ENCODE data around the gene SPON1. TPM values are rescaled to one million over a fixed set of nuclear protein-coding genes. Genes with fewer than 3 reads are reported as not detected.

Gene SPON1
- total and polyA plus RNA-seq, 4 donors: 0.72 to 4.9 (median 1.2) TPM

DNA sequence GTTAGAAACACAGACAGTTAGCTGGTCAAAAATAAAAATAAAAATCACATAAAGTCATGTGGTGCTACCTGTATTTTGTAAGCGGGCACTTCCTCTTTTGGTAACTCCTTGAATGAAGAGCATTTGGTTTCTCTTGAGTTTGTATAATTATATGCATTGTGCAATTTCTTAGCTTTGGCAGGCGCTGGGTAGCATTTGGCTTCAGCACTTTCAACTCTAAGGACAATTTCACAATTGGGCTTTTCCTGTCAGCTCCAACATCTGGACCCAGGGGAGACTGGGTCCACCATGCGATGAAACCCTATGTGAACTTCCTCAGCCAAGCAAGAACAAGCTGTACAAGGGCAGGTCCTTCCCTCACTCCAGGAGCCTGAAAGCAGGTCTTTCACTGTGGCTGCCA is 227.4 kb downstream of the SPON1 start:
- no peaks in the 10 kb centered on the region for H3K27me3 ChIP-seq (ENCODE audit: control insufficient read depth in 4 of 4, insufficient read depth in 4 of 4, low read length in 3 of 4)
- H3K4me1 ChIP-seq (ENCODE audit: control insufficient read depth in 4 of 4, insufficient read depth in 4 of 4, low read length in 3 of 4): peaks cover 0 to 12% (median 7%) of the 10 kb centered on the region in 4 donors
- TF ChIP-seq, protein P1, sequence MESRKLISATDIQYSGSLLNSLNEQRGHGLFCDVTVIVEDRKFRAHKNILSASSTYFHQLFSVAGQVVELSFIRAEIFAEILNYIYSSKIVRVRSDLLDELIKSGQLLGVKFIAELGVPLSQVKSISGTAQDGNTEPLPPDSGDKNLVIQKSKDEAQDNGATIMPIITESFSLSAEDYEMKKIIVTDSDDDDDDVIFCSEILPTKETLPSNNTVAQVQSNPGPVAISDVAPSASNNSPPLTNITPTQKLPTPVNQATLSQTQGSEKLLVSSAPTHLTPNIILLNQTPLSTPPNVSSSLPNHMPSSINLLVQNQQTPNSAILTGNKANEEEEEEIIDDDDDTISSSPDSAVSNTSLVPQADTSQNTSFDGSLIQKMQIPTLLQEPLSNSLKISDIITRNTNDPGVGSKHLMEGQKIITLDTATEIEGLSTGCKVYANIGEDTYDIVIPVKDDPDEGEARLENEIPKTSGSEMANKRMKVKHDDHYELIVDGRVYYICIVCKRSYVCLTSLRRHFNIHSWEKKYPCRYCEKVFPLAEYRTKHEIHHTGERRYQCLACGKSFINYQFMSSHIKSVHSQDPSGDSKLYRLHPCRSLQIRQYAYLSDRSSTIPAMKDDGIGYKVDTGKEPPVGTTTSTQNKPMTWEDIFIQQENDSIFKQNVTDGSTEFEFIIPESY (IDR thresholded peaks at IDR 0.05): peak; percentile 53
- no peak for TF ChIP-seq FOXA2 (IDR thresholded peaks at IDR 0.05)
- TF ChIP-seq, protein P2, sequence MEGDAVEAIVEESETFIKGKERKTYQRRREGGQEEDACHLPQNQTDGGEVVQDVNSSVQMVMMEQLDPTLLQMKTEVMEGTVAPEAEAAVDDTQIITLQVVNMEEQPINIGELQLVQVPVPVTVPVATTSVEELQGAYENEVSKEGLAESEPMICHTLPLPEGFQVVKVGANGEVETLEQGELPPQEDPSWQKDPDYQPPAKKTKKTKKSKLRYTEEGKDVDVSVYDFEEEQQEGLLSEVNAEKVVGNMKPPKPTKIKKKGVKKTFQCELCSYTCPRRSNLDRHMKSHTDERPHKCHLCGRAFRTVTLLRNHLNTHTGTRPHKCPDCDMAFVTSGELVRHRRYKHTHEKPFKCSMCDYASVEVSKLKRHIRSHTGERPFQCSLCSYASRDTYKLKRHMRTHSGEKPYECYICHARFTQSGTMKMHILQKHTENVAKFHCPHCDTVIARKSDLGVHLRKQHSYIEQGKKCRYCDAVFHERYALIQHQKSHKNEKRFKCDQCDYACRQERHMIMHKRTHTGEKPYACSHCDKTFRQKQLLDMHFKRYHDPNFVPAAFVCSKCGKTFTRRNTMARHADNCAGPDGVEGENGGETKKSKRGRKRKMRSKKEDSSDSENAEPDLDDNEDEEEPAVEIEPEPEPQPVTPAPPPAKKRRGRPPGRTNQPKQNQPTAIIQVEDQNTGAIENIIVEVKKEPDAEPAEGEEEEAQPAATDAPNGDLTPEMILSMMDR (IDR thresholded peaks at IDR 0.05; ENCODE audit: low read depth, low read length, missing input control): no peak
- TF ChIP-seq, protein P3, sequence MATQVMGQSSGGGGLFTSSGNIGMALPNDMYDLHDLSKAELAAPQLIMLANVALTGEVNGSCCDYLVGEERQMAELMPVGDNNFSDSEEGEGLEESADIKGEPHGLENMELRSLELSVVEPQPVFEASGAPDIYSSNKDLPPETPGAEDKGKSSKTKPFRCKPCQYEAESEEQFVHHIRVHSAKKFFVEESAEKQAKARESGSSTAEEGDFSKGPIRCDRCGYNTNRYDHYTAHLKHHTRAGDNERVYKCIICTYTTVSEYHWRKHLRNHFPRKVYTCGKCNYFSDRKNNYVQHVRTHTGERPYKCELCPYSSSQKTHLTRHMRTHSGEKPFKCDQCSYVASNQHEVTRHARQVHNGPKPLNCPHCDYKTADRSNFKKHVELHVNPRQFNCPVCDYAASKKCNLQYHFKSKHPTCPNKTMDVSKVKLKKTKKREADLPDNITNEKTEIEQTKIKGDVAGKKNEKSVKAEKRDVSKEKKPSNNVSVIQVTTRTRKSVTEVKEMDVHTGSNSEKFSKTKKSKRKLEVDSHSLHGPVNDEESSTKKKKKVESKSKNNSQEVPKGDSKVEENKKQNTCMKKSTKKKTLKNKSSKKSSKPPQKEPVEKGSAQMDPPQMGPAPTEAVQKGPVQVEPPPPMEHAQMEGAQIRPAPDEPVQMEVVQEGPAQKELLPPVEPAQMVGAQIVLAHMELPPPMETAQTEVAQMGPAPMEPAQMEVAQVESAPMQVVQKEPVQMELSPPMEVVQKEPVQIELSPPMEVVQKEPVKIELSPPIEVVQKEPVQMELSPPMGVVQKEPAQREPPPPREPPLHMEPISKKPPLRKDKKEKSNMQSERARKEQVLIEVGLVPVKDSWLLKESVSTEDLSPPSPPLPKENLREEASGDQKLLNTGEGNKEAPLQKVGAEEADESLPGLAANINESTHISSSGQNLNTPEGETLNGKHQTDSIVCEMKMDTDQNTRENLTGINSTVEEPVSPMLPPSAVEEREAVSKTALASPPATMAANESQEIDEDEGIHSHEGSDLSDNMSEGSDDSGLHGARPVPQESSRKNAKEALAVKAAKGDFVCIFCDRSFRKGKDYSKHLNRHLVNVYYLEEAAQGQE (IDR thresholded peaks at IDR 0.05): peak; percentile 32
- peak; percentile 66 to 80 for TF ChIP-seq JUND (IDR thresholded peaks at IDR 0.05)
- TF ChIP-seq TAF1 (conservative IDR thresholded peaks at IDR 0.05): no peak
- TF ChIP-seq RAD21 (IDR thresholded peaks at IDR 0.05): peak; percentile 10 to 26
- peak; percentile 90 to 95 for TF ChIP-seq HNF4A (conservative IDR thresholded peaks at IDR 0.05)
- TF ChIP-seq NR2F2 (IDR thresholded peaks at IDR 0.05): peak; percentile 26
- TF ChIP-seq, protein P4, sequence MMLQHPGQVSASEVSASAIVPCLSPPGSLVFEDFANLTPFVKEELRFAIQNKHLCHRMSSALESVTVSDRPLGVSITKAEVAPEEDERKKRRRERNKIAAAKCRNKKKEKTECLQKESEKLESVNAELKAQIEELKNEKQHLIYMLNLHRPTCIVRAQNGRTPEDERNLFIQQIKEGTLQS (IDR thresholded peaks at IDR 0.05): no peak
- peak in 1 of 2 donors; percentile 50 for TF ChIP-seq GABPA (IDR thresholded peaks at IDR 0.05 in 1 of 2, conservative IDR thresholded peaks at IDR 0.05 in 1 of 2)
- TF ChIP-seq EGR1 (IDR thresholded peaks at IDR 0.05; ENCODE audit: low read depth in 2 of 2): peak in 1 of 2 donors; percentile 22
- TF ChIP-seq RXRA (IDR thresholded peaks at IDR 0.05): peak; percentile 84 to 86
- TF ChIP-seq YY1 (IDR thresholded peaks at IDR 0.05): peak; percentile 67
- TF ChIP-seq, protein P5, sequence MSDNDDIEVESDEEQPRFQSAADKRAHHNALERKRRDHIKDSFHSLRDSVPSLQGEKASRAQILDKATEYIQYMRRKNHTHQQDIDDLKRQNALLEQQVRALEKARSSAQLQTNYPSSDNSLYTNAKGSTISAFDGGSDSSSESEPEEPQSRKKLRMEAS (IDR thresholded peaks at IDR 0.05): peak; percentile 78
- TF ChIP-seq HNF4G (IDR thresholded peaks at IDR 0.05): peak; percentile 66
- peak; percentile 70 for TF ChIP-seq SP1 (IDR thresholded peaks at IDR 0.05)
- TF ChIP-seq FOXA1 (IDR thresholded peaks at IDR 0.05): no peak
- no peaks in the 10 kb centered on the region for H3K9me3 ChIP-seq (ENCODE audit: control insufficient read depth in 4 of 4, low read length in 3 of 4)
- H3K27ac ChIP-seq (ENCODE audit: low read depth in 1 of 2, low read length in 2 of 2): no peak overlapping the region
- no peaks in the 10 kb centered on the region for H3K36me3 ChIP-seq (ENCODE audit: control insufficient read depth in 4 of 4, insufficient read depth in 3 of 4, low read depth in 1 of 4, low read length in 3 of 4)
- H3K9ac ChIP-seq (ENCODE audit: low read depth in 1 of 2, low read length in 2 of 2): no peak overlapping the region
- H3K4me3 ChIP-seq (ENCODE audit: low read depth in 1 of 3, low read length in 3 of 3): no peak overlapping the region
- DNase-seq (ENCODE audit: low spot score): no peak
- WGBS: 23% methylated on average over 3 of the region's 3 CpGs
